A549 treated with CpdA at 1 μM for 4 hours (cell line): ENCODE measurements around the gene OVOL1. TPM values are rescaled to one million over a fixed set of nuclear protein-coding genes. Genes with fewer than 3 reads are reported as not detected.

Experiments
- total RNA-seq: library from RNA; stranded (reverse); fragments of 200-300 nt; extraction: Qiagen RNA extraction; gene quantifications from 5 replicates; pipeline ENCODE4 v1.2.3, GENCODE V29; 2022; ENCODE audit warnings: low read depth

Gene OVOL1
- total RNA-seq = 0.02 to 0.08 TPM (median 0.06 TPM) in 3 of 5 replicates, not detected in the others

GRCh38 chr11:65786786-65787636 lies at the start of gene OVOL1:
Gene OVOL1, plus strand, starts transcription at chr11:65787063. Its CDS starts 311 bp downstream, at chr11:65787374.

GRCh38 chr11:65780770-65781151 lies 6.1 kb upstream of the OVOL1 start, which contains the start of gene AP5B1:
Gene AP5B1, minus strand, starts transcription at chr11:65780976. Its CDS starts 385 bp downstream, at chr11:65780591.

GRCh38 chr11:65833297-65834030 lies 46.6 kb downstream of the OVOL1 start, which contains the start of gene SNX32:
Gene SNX32, plus strand, starts transcription at chr11:65833963. Its CDS starts 103 bp downstream, at chr11:65834066.

Other genes starting within 250 kb of the OVOL1 start
- 98.2 to 144 TPM (median 118 TPM) in 5 replicates for gene LTBP3, start 228.7 kb upstream of the OVOL1 start, total RNA-seq
- 70.0 to 81.9 TPM (median 77.0 TPM) in 5 replicates for gene ZNRD2, start 216.6 kb upstream of the OVOL1 start, total RNA-seq
- 25.5 to 56.2 TPM (median 53.5 TPM) in 5 replicates for gene FAM89B, start 214.5 kb upstream of the OVOL1 start, total RNA-seq
- gene EHBP1L1, start 211.0 kb upstream of the OVOL1 start, total RNA-seq = 30.8 to 48.3 TPM (median 46.0 TPM) in 5 replicates
- gene KCNK7, start 191.3 kb upstream of the OVOL1 start, total RNA-seq = 0.45 to 1.1 TPM (median 0.59 TPM) in 5 replicates
- gene MAP3K11, start 172.8 kb upstream of the OVOL1 start, total RNA-seq = 36.8 to 60.0 TPM (median 53.5 TPM) in 5 replicates
- 28.5 to 41.2 TPM (median 36.9 TPM) in 5 replicates for gene PCNX3, start 171.3 kb upstream of the OVOL1 start, total RNA-seq
- 8.2 to 22.4 TPM (median 21.4 TPM) in 5 replicates for gene SIPA1, start 149.0 kb upstream of the OVOL1 start, total RNA-seq
- gene RELA, start 124.1 kb upstream of the OVOL1 start, total RNA-seq = 66.9 to 84.3 TPM (median 79.5 TPM) in 5 replicates
- gene KAT5, start 74.8 kb upstream of the OVOL1 start, total RNA-seq = 38.5 to 51.3 TPM (median 50.2 TPM) in 5 replicates
- 32.5 to 54.6 TPM (median 48.4 TPM) in 5 replicates for gene RNASEH2C, start 66.3 kb upstream of the OVOL1 start, total RNA-seq
- 8.6 to 13.0 TPM (median 11.2 TPM) in 5 replicates for gene AP5B1, start 6.1 kb upstream of the OVOL1 start, total RNA-seq
- 0.05 to 0.19 TPM (median 0.07 TPM) in 4 of 5 replicates, not detected in the other for gene SNX32, start 46.9 kb downstream of the OVOL1 start, total RNA-seq
- gene CFL1, start 71.1 kb downstream of the OVOL1 start, total RNA-seq = 1,786 to 2,400 TPM (median 2,293 TPM) in 5 replicates
- 25.0 to 36.6 TPM (median 33.2 TPM) in 5 replicates for gene MUS81, start 73.4 kb downstream of the OVOL1 start, total RNA-seq
- gene EFEMP2, start 85.7 kb downstream of the OVOL1 start, total RNA-seq = 0.71 to 1.1 TPM (median 0.85 TPM) in 5 replicates
- 0.10 TPM in 1 of 5 replicates, not detected in the others for gene CTSW, start 92.8 kb downstream of the OVOL1 start, total RNA-seq
- gene FIBP, start 101.4 kb downstream of the OVOL1 start, total RNA-seq = 71.9 to 92.3 TPM (median 85.6 TPM) in 5 replicates
- 27.2 to 52.3 TPM (median 48.0 TPM) in 5 replicates for gene CCDC85B, start 103.6 kb downstream of the OVOL1 start, total RNA-seq
- gene FOSL1, start 113.3 kb downstream of the OVOL1 start, total RNA-seq = 165 to 273 TPM (median 211 TPM) in 5 replicates
- 45.7 to 71.2 TPM (median 65.8 TPM) in 5 replicates for gene C11orf68, start 132.0 kb downstream of the OVOL1 start, total RNA-seq
- gene DRAP1, start 132.4 kb downstream of the OVOL1 start, total RNA-seq = 191 to 310 TPM (median 242 TPM) in 5 replicates
- not detected in 5 replicates for gene TSGA10IP, start 158.4 kb downstream of the OVOL1 start, total RNA-seq
- 50.0 to 74.0 TPM (median 63.2 TPM) in 5 replicates for gene SART1, start 174.7 kb downstream of the OVOL1 start, total RNA-seq
- gene EIF1AD, start 215.1 kb downstream of the OVOL1 start, total RNA-seq = 37.6 to 53.5 TPM (median 39.8 TPM) in 5 replicates
- gene BANF1, start 215.4 kb downstream of the OVOL1 start, total RNA-seq = 373 to 502 TPM (median 480 TPM) in 5 replicates
- gene CST6, start 224.9 kb downstream of the OVOL1 start, total RNA-seq = not detected in 5 replicates
- 1.2 to 2.0 TPM (median 1.3 TPM) in 5 replicates for gene CATSPER1, start 239.4 kb downstream of the OVOL1 start, total RNA-seq